OCI-LY1 (cell line): ENCODE data around the gene TUBB2B.

Experiments used
- H2AFZ ChIP-seq: fragments of 200-600 bp; sonication (generic), shearing (Covaris generic); 2 replicates; pipeline ENCODE4 v1.6.0; 2014; ENCODE audit warnings: antibody characterized with exemption, mild to moderate bottlenecking, low read length
- H3F3A ChIP-seq: fragments of 200-600 bp; sonication (generic), shearing (Covaris generic); 2 replicates; pipeline ENCODE4 v1.6.0; 2014; ENCODE audit warnings: mild to moderate bottlenecking, antibody characterized with exemption, low read length, moderate library complexity; ENCODE audit not compliant: insufficient read depth
- H3K27ac ChIP-seq: fragments of 200-600 bp; sonication (generic); 2 replicates; pipeline ENCODE4 v1.5.1; 2014; ENCODE audit warnings: low read length, mixed run types, mild to moderate bottlenecking, low read depth; ENCODE audit not compliant: poor library complexity, severe bottlenecking
- H3K27me3 ChIP-seq: fragments of 200-600 bp; sonication (generic); 2 replicates; pipeline ENCODE4 v1.6.0; 2014; ENCODE audit warnings: antibody characterized with exemption, mild to moderate bottlenecking, low read length, moderate library complexity; ENCODE audit not compliant: insufficient read depth
- H3K36me3 ChIP-seq: fragments of 200-600 bp; sonication (generic); 2 replicates; pipeline ENCODE4 v1.6.1; 2014; ENCODE audit warnings: mild to moderate bottlenecking, antibody characterized with exemption, low read length, moderate library complexity, mixed read lengths; ENCODE audit not compliant: insufficient read depth
- H3K4me1 ChIP-seq: fragments of 200-600 bp; sonication (generic); 2 replicates; pipeline ENCODE4 v1.5.1; 2014; ENCODE audit warnings: mild to moderate bottlenecking, low read length, moderate library complexity; ENCODE audit not compliant: insufficient read depth, severe bottlenecking
- H3K4me2 ChIP-seq: fragments of 200-600 bp; sonication (generic), shearing (Covaris generic); 2 replicates; pipeline ENCODE4 v1.6.1; 2014; ENCODE audit warnings: low read length
- H3K4me3 ChIP-seq: fragments of 200-600 bp; sonication (generic); 2 replicates; pipeline ENCODE4 v1.5.1; 2014; ENCODE audit warnings: low read length, low read depth, mild to moderate bottlenecking, mixed read lengths; ENCODE audit not compliant: poor library complexity, severe bottlenecking
- H3K79me2 ChIP-seq: fragments of 200-600 bp; shearing (Covaris generic); 2 replicates; pipeline ENCODE4 v1.6.1; 2016; ENCODE audit warnings: mixed run types, low read length, mixed read lengths; ENCODE audit not compliant: insufficient read depth
- H3K9ac ChIP-seq: fragments of 200-600 bp; sonication (generic), shearing (Covaris generic); 2 replicates; pipeline ENCODE4 v1.6.1; 2014; ENCODE audit warnings: mild to moderate bottlenecking, low read length, mixed read lengths
- H3K9me2 ChIP-seq: fragments of 200-600 bp; sonication (generic), shearing (Covaris generic); 2 replicates; pipeline ENCODE4 v1.6.1; 2014; ENCODE audit warnings: low read depth, mild to moderate bottlenecking, low read length, mixed read lengths
- H3K9me3 ChIP-seq: fragments of 200-600 bp; shearing (Covaris generic); 2 replicates; pipeline ENCODE4 v1.6.1; 2014; ENCODE audit warnings: low read length, mixed read lengths
- H4K20me1 ChIP-seq: fragments of 200-600 bp; sonication (generic), shearing (Covaris generic); 2 replicates; pipeline ENCODE4 v1.6.0; 2016; ENCODE audit warnings: mild to moderate bottlenecking, low read length; ENCODE audit not compliant: insufficient read depth
- CTCF ChIP-seq: fragments of 200-600 bp; sonication (generic), shearing (Covaris generic); IDR thresholded peaks from 2 replicates; pipeline ENCODE4 v1.5.1; 2017; ENCODE audit warnings: mild to moderate bottlenecking, antibody characterized with exemption, low read length, moderate library complexity, mixed read lengths
- EZH2 ChIP-seq: fragments of 200-600 bp; sonication (generic), shearing (Covaris generic); IDR thresholded peaks from 2 replicates; pipeline ENCODE4 v1.8.0; 2017; ENCODE audit warnings: borderline replicate concordance, mixed run types, mild to moderate bottlenecking, antibody characterized with exemption, low read length, moderate library complexity, mixed read lengths

The TUBB2B gene

DNA sequence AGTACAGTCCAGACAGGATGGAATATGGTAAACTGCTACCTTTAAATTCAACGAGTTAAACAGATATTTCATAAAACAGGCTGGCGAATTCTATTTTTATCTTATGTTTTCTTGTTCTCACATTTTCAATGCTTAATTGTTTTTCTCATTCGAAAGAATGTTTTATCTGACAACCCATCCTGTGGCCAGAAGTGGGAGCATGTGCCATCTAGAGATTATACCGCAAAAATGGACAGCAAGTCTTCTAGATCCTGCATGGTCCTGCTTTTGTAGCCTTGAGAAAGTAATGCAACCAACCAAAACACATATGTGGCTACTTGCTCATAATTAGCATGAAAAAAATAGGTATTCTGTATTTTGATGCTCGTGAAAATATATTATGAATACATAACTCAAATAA is 30.7 kb downstream of the TUBB2B start:
- TF ChIP-seq CTCF (no peak), EZH2 (no peak)
- Histone ChIP-seq H3K9ac (no peak overlapping the region), H4K20me1 (no peaks in the 10 kb centered on the region), H3K9me3 (peaks cover 2% of the 10 kb centered on the region; the same call in 1 of the 2 replicates), H3K27ac (no peak overlapping the region), H3K4me2 (no peak overlapping the region), H3K4me1 (peaks cover 7% of the 10 kb centered on the region), H3K4me3 (no peak overlapping the region), H3F3A (no peaks in the 10 kb centered on the region), H3K9me2 (no peaks in the 10 kb centered on the region), H3K36me3 (no peaks in the 10 kb centered on the region), H3K79me2 (no peaks in the 10 kb centered on the region), H2AFZ (no peak overlapping the region), H3K27me3 (no peaks in the 10 kb centered on the region)

GRCh38 chr6:3195695-3196497 is 31.6 kb downstream of the TUBB2B start:
- H3K9me2 ChIP-seq, result no peaks in the 10 kb centered on the region
- no peak for TF ChIP-seq CTCF
- TF ChIP-seq EZH2, result no peak
- H3K4me3 ChIP-seq, result peak overlapping the region; percentile 0
- peaks cover under 1% of the 10 kb centered on the region; the same call in 1 of the 2 replicates for H3K27me3 ChIP-seq
- H4K20me1 ChIP-seq, result no peaks in the 10 kb centered on the region
- H2AFZ ChIP-seq, result no peak overlapping the region
- H3K4me1 ChIP-seq, result peaks cover 7% of the 10 kb centered on the region
- H3K9me3 ChIP-seq, result peaks cover 2% of the 10 kb centered on the region; the same call in 1 of the 2 replicates
- H3K4me2 ChIP-seq, result peak overlapping the region; percentile 6; the same call in 1 of the 2 replicates
- no peak overlapping the region for H3K9ac ChIP-seq
- H3K79me2 ChIP-seq, result no peaks in the 10 kb centered on the region
- H3K36me3 ChIP-seq, result no peaks in the 10 kb centered on the region
- H3K27ac ChIP-seq, result no peak overlapping the region
- no peaks in the 10 kb centered on the region for H3F3A ChIP-seq

DNA sequence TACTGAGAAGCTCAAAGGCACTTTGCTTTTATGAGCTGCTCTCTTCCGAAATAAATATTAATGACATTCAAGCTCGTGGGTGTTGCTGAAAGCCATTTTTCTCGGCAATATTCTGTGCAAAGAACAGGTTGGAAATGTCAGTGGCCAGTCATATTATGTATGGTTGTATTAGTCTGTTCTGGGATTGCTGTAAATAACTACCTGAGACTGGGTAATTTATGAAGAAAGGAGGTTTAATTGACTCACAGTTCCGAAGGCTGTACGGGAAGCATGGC is 32.1 kb downstream of the TUBB2B start:
- Histone ChIP-seq H3K9me2 (no peaks in the 10 kb centered on the region), H3K36me3 (no peaks in the 10 kb centered on the region), H3F3A (no peaks in the 10 kb centered on the region), H2AFZ (no peak overlapping the region), H3K27me3 (peaks cover 6% of the 10 kb centered on the region; the same call in 1 of the 2 replicates), H3K27ac (no peak overlapping the region), H4K20me1 (no peaks in the 10 kb centered on the region), H3K4me1 (peaks cover 7% of the 10 kb centered on the region), H3K9me3 (peaks cover under 1% of the 10 kb centered on the region; the same call in 1 of the 2 replicates), H3K4me2 (peak overlapping the region; percentile 6; the same call in 1 of the 2 replicates), H3K4me3 (peak overlapping the region; percentile 0), H3K79me2 (no peaks in the 10 kb centered on the region), H3K9ac (no peak overlapping the region)
- TF ChIP-seq EZH2, result no peak
- no peak for TF ChIP-seq CTCF
